ENCODE measurements around the gene SYNE3.
"Not testable (repeated sequence)": the region's sequence is repeated elsewhere in the genome, so short reads cannot be mapped to it uniquely, and the experiment has no call there.

The SYNE3 gene

GRCh38 chr14:95523815-95524448 lies 7.5 kb upstream of the SYNE3 start:
- DNase-seq (ENCODE audit: low read depth in 2 of 2) = no peak

DNA sequence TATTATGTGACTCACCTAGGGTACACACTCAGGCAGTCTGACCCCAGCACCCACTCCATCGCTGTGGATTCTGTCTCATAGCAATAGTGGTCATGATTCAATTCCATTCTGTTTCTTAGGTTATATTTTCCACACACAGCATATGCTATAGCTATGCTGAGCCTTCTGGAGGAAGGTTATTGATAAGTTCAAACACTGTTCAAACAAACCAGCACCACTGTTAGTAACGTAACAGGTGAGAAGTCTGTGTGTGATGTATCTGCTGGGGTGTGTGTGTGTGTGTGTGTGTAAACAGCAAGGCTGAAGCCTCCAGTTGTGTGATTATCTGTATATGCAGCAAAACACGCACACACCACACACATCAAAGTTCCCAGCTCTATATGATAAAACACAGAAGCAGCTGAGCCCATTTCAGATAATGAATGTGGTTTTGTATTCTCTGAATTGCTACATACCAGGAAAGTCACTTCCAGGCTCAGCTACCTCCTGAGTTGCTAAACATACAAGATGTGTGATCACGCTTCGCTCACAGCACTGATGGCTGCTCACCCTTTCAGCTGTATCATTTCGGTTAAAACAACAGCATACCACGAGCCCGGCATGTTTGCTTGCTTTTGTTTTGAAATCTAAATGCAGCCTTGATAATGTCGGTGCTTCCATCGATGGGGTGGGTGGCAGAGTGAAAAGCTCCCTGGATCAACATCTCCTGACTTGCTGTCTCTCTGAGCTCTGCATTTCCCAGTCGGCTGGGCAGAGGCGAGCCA lies 6.8 kb upstream of the SYNE3 start:
- DNase-seq (ENCODE audit: low read depth in 2 of 2) = peak in 1 of 2 donors; percentile 44

DNA sequence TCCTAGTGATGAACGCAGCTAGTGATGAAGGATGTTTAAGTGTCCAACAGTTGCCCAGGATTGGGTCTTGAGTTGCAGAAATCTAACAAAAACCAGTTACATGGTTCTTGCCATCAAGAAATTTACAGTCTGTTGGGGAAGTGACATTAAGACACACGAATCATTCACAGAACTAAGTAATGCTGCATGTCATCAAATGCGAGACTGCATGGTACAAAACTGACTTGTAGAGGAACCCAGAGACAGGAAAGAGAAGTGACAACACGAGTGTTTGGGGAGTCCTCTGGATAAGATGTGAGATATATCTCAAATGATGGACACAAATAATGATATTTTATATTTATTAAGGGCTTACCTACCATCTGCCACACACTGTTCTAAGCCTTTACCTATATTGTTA lies 6.1 kb upstream of the SYNE3 start:
- DNase-seq (ENCODE audit: low read depth in 2 of 2) = no peak

- DNase-seq (ENCODE audit: low read depth in 2 of 2) = no peak
Observed at GRCh38 chr14:95522116-95522515, 5.7 kb upstream of the SYNE3 start.

DNA sequence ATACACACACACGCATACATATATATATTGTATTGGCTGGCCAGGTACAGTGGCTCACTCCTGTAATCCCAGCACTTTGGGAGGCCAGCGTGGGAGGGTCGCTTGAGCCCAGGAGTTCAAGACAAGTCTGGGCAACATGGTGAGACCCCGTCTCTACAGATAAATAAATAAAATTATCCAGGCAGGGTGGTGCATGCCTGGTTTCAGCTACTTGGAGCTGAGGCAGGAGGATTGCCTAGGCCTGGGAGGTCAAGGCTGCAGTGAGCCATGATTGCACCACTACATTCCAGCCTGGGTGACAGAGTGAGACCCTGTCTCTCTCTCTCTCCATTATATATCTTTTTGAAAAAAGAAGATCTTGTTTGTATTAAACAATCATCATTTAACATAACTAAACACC lies 4.6 kb upstream of the SYNE3 start:
- no peak for DNase-seq (ENCODE audit: low read depth in 2 of 2)

GRCh38 chr14:95520346-95520745 lies 3.9 kb upstream of the SYNE3 start:
- no peak for DNase-seq (ENCODE audit: low read depth in 2 of 2)

DNA sequence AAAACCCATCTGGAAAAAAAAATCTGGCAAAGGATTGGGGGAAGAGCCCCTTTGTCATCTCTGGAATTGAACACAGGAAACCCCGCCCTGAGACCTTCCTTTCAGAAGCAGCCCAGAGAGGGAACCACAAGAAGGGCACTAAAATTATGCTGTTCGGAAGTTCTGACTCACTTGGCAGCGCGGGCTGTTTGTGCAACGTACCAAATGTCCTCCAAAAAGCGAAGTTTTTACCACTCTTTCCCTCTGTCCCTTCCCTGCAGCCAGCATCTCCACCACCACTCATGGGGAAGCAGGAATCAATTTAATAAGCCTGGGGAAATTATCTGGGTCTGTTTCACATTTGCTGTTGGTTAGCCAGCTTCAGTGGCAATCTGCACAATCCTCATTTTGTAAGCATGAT lies 3.2 kb upstream of the SYNE3 start:
- peak; percentile 57 to 65 for DNase-seq (ENCODE audit: low read depth in 2 of 2)

- DNase-seq (ENCODE audit: low read depth in 2 of 2) = no peak
Observed at GRCh38 chr14:95518045-95518751, 1.7 kb upstream of the SYNE3 start.

DNA sequence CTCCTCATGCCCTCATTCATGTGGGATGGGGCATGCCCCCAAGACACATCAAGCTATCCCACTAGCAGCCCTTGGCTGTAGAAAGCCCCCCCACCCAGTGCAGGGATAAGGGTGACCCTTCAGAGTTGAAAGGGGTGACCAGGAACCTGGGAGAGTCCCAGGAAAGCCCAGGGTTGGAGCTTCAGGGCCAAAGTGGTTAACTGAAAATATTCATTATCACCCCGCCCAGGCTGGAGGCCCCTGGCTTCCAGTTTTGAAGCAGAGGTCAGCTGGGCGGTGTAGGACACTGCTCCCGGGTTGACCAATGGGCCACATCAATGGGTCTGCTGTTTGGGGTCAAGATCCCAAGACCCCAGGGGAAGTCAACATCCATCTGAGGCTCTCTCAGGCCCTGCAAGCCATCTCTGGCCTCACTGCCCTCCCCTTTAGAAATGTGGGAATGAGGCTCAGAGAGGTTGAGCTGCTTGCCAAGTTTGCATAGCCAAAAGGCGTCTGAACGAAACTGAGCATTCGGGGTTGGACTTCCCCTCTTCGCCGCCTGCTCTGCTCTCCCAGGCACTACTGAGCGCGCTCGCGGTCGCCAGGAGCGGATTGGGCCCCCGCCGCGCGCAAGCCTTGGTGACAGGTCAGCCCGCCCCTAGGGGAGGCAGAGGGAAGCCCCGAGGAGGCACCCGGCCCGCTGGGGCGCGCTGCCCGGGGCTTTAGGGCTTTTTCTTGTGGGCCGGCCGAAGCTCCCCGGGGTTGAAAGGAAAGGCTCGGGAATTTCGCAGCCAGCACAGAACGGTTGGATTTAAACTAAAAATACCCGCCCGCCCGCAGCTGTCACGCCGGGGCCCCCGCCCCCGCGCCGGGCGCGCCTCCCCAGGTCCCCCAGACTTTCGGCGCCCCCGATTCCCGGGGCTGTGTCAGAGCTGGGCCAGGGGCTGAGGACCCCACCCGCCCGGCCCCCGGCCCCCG lies 576 bp downstream of the SYNE3 start:
- DNase-seq (ENCODE audit: low read depth in 2 of 2) = peak; percentile 72 to 85

- DNase-seq (ENCODE audit: low read depth in 2 of 2) = no peak
Observed at GRCh38 chr14:95515080-95515489, 1.4 kb downstream of the SYNE3 start.

DNA sequence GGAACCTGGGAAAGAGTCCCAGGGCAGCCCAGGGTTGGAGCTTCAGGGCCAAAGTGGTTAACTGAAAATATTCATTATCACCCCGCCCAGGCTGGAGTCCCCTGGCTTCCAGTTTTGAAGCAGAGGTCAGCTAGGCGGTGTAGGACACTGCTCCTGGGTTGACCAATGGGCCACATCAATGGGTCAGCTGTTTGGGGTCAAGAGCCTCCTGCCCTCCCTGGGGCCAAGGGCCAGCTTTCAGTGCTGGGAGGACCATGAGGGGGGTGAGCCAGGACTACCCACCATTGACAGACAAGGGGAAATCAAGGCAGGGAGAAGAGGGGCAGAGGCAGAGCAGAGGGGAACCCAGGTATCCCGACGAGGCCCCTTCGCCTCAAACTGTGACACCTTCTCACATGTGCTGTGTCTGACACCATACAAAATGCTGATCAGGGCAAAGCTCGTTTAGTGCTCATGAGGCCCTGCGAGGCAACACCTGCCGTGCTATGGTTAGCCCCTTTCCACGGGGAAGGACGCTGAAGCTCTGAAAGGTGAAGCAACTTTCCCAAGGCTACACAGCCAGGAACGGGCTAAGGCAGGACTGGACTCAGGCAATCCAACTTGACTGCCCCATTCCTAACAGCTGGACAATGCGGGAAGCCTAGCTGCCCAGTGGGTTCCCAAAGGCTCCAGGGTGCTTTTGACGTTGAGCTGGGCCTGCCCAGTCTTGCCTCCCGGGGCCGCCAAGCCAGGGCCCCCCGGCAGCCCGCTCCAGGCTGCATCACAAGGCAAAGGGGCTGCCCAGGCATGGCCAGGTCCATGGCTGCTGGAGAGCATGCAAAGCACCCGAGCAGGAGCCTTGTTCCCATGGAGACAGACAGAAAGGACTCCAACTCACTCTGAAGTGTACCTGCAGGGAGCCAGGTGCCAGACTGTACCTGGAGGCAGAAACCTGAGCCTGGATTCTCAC lies 2.0 kb downstream of the SYNE3 start:
- no peak for DNase-seq (ENCODE audit: low read depth in 2 of 2)

GRCh38 chr14:95513291-95513690 lies 3.2 kb downstream of the SYNE3 start:
- no peak for DNase-seq (ENCODE audit: low read depth in 2 of 2)

- no peak for DNase-seq (ENCODE audit: low read depth in 2 of 2)
Observed at GRCh38 chr14:95511687-95512086, 4.8 kb downstream of the SYNE3 start.

DNA sequence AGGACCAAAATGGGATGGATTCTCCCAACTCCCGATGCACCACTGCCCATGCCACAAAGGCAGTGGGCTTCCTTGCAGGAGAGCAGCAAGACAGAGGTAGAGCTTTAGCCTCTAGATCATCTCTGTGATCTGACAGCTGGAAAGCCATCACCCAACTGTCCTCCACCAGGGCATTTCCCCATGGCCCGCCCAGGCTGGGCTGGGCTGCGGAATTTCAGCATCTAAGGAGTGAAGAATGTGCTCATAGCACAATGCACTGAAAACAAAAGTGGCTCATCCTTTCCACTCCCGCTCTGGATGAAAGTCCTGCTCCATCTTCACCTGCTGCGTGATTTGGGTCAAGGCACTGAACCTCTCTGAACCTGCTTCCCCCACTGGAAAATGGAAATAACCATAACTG lies 5.6 kb downstream of the SYNE3 start:
- DNase-seq (ENCODE audit: low read depth in 2 of 2) = no peak

DNA sequence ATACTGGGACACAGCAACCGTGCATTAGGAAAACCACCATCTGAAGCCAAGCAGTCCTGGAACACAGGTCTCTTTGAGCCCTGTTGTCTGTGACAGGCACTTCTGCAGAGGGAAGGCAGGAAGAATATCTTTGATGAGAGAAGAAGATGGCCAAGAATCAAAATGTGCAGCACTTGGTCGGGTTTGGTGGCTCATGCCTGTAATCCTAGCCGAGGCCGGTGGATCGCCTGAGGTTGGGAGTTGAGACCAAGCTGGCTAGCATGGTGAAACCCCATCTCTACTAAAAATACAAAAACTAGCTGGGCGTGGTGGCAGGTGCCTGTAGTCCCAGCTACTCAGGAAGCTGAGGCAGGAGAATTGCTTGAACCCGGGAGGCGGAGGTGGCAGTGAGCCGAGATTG lies 6.1 kb downstream of the SYNE3 start:
- not testable (repeated sequence) for DNase-seq (ENCODE audit: low read depth in 2 of 2)

DNA sequence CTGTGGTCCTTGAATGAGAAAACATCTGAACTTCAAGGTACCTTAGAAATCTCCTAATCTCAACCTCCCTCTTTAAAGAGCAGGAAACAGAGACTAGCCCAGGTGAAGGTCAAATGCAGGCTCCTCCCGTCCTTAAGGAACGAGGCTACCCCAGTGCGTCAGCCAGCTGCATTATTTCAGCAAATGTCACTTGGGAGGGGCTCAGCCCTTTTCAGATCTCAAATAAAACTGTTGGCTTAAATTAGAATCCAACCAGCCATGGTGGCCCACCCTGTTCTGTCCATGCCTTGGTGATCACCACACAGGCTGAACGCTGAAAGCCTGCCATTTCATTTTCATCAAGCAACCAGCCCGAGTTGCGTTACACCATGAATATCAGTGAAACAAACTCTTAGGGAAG lies 7.0 kb downstream of the SYNE3 start:
- DNase-seq (ENCODE audit: low read depth in 2 of 2) = no peak

DNA sequence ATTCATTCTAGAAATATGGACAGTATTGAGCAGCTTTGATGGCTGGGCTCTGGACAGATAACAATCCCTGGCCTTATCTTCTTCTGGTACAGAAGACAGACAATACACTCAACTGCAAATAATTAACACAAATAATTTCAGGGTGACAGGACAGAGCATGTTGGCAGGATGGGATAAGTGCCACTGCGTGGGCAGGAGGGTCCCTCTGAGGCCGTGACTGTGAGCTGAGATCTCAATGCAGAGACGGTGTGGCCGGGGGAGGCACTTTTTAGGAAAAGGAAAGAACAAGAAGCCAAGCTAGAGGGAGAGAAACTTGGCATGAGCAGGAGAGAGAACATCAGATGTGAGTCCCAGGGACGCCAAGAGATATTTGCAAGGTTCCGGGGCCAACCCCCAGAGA lies 8.1 kb downstream of the SYNE3 start:
- DNase-seq (ENCODE audit: low read depth in 2 of 2) = no peak

GRCh38 chr14:95507701-95508103 lies 8.7 kb downstream of the SYNE3 start:
- DNase-seq (ENCODE audit: low read depth in 2 of 2) = no peak

DNA sequence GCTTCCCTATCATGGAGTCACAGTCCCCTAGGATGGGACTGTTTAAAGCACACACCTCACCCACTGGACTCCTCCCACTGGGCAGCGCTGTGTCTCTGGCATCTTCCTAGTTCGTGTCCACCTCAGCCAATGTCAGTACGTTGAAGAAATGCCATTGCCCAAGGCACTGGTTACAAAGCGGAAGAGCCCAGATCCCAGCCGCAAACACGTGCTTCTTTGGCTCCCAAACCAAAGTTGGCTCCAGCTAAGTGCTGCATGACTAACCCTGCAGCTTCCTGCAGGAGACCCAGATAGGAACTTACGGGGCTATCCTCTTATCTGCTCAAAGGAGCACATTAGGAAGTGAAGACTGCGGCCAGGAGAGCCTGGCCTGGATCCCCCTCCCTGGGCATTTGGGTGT lies 9.3 kb downstream of the SYNE3 start:
- DNase-seq (ENCODE audit: low read depth in 2 of 2) = no peak

DNA sequence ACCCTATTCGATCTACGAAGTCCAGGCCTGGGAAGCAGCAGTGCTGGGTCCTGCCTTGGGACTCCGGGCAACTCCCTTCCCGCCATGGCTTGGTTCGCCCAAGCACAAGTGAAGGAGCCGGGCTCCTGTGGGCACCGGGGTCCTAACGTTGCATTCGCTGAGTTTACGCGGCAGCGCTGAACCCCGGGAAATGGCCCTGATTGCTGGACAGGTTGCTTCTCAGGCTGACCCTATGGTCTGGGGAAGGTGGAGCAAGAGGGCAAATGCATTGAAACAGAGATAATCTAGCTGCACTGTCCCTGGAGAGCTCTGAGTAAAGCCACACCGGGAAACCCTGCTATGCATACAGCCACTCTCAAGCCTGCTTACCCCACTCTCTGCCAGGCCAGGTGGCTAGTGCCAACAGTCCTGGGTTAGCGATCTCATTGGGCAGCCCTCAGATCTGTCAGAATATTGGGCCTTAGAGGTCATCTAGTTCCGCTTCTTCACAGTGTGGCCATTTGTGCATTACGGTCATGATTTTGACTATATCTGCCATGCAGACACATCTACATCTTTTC lies 11.3 kb downstream of the SYNE3 start:
- DNase-seq (ENCODE audit: low read depth in 2 of 2) = no peak
